ENCODE measurements around the gene FAR2.
"Not testable (repeated sequence)": the region's sequence is repeated elsewhere in the genome, so short reads cannot be mapped to it uniquely, and the experiment has no call there.

Gene FAR2

GRCh38 chr12:29290475-29290874 lies 141.4 kb downstream of the FAR2 start:
- not testable (repeated sequence) for H3K36me3 ChIP-seq (ENCODE audit: control insufficient read depth, low read depth, low read length); H3K27me3 ChIP-seq (ENCODE audit: control insufficient read depth, insufficient read depth, low read length); H3K4me1 ChIP-seq (ENCODE audit: control insufficient read depth, low read depth, low read length); H3K9ac ChIP-seq (ENCODE audit: low read length); H3K9me3 ChIP-seq (ENCODE audit: control insufficient read depth, low read depth, low read length); H3K4me3 ChIP-seq (ENCODE audit: low read length); H3K27ac ChIP-seq (ENCODE audit: low read length)

- no peaks in the 10 kb centered on the region for H3K9me3 ChIP-seq (ENCODE audit: control insufficient read depth, low read depth, low read length)
- no peak overlapping the region for H3K4me3 ChIP-seq (ENCODE audit: low read length)
- no peak overlapping the region for H3K27ac ChIP-seq (ENCODE audit: low read length)
- H3K9ac ChIP-seq (ENCODE audit: low read length): no peak overlapping the region
- H3K27me3 ChIP-seq (ENCODE audit: control insufficient read depth, insufficient read depth, low read length): no peaks in the 10 kb centered on the region
- no peaks in the 10 kb centered on the region for H3K4me1 ChIP-seq (ENCODE audit: control insufficient read depth, low read depth, low read length)
- no peaks in the 10 kb centered on the region for H3K36me3 ChIP-seq (ENCODE audit: control insufficient read depth, low read depth, low read length)
Observed at GRCh38 chr12:29291226-29291625, 142.1 kb downstream of the FAR2 start.

GRCh38 chr12:29299633-29300032 lies 150.6 kb downstream of the FAR2 start:
- no peak overlapping the region for H3K9ac ChIP-seq (ENCODE audit: low read length)
- H3K4me3 ChIP-seq (ENCODE audit: low read length): no peak overlapping the region
- no peaks in the 10 kb centered on the region for H3K4me1 ChIP-seq (ENCODE audit: control insufficient read depth, low read depth, low read length)
- H3K27me3 ChIP-seq (ENCODE audit: control insufficient read depth, insufficient read depth, low read length): no peaks in the 10 kb centered on the region
- H3K27ac ChIP-seq (ENCODE audit: low read length): no peak overlapping the region
- H3K36me3 ChIP-seq (ENCODE audit: control insufficient read depth, low read depth, low read length): no peaks in the 10 kb centered on the region
- no peaks in the 10 kb centered on the region for H3K9me3 ChIP-seq (ENCODE audit: control insufficient read depth, low read depth, low read length)

GRCh38 chr12:29301114-29301513 lies 152.0 kb downstream of the FAR2 start:
- no peak overlapping the region for H3K9ac ChIP-seq (ENCODE audit: low read length)
- no peaks in the 10 kb centered on the region for H3K27me3 ChIP-seq (ENCODE audit: control insufficient read depth, insufficient read depth, low read length)
- no peaks in the 10 kb centered on the region for H3K9me3 ChIP-seq (ENCODE audit: control insufficient read depth, low read depth, low read length)
- H3K4me1 ChIP-seq (ENCODE audit: control insufficient read depth, low read depth, low read length): no peaks in the 10 kb centered on the region
- no peak overlapping the region for H3K4me3 ChIP-seq (ENCODE audit: low read length)
- H3K27ac ChIP-seq (ENCODE audit: low read length): no peak overlapping the region
- no peaks in the 10 kb centered on the region for H3K36me3 ChIP-seq (ENCODE audit: control insufficient read depth, low read depth, low read length)

- no peaks in the 10 kb centered on the region for H3K27me3 ChIP-seq (ENCODE audit: control insufficient read depth, insufficient read depth, low read length)
- no peaks in the 10 kb centered on the region for H3K4me1 ChIP-seq (ENCODE audit: control insufficient read depth, low read depth, low read length)
- H3K36me3 ChIP-seq (ENCODE audit: control insufficient read depth, low read depth, low read length): no peaks in the 10 kb centered on the region
- no peak overlapping the region for H3K27ac ChIP-seq (ENCODE audit: low read length)
- H3K9me3 ChIP-seq (ENCODE audit: control insufficient read depth, low read depth, low read length): no peaks in the 10 kb centered on the region
- no peak overlapping the region for H3K9ac ChIP-seq (ENCODE audit: low read length)
- no peak overlapping the region for H3K4me3 ChIP-seq (ENCODE audit: low read length)
Observed at GRCh38 chr12:29304388-29304787, 155.3 kb downstream of the FAR2 start.

GRCh38 chr12:29306266-29306665 lies 157.2 kb downstream of the FAR2 start:
- no peak overlapping the region for H3K4me3 ChIP-seq (ENCODE audit: low read length)
- H3K36me3 ChIP-seq (ENCODE audit: control insufficient read depth, low read depth, low read length): no peaks in the 10 kb centered on the region
- no peaks in the 10 kb centered on the region for H3K4me1 ChIP-seq (ENCODE audit: control insufficient read depth, low read depth, low read length)
- H3K9me3 ChIP-seq (ENCODE audit: control insufficient read depth, low read depth, low read length): no peaks in the 10 kb centered on the region
- no peak overlapping the region for H3K9ac ChIP-seq (ENCODE audit: low read length)
- H3K27me3 ChIP-seq (ENCODE audit: control insufficient read depth, insufficient read depth, low read length): no peaks in the 10 kb centered on the region
- H3K27ac ChIP-seq (ENCODE audit: low read length): no peak overlapping the region

DNA sequence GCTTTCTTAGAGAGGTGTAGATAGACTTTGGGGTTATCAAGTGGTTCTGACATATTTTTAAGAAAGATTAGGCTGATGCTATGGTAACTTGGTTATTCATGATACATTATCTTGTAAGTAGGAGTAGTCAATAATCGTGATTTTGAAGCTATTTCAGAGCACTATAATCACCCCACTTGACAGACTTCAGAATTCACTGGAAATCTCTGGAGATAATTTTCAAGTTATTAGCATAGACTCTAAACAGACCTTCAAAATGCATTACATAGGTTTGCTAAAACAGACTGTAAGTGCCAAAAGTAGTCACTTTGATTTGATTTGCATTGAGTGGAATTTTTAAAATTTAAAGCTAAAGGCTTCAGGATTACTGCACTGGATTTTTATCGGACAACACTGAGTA lies 157.6 kb downstream of the FAR2 start:
- no peaks in the 10 kb centered on the region for H3K9me3 ChIP-seq (ENCODE audit: control insufficient read depth, low read depth, low read length)
- H3K27me3 ChIP-seq (ENCODE audit: control insufficient read depth, insufficient read depth, low read length): no peaks in the 10 kb centered on the region
- no peak overlapping the region for H3K4me3 ChIP-seq (ENCODE audit: low read length)
- H3K9ac ChIP-seq (ENCODE audit: low read length): no peak overlapping the region
- no peak overlapping the region for H3K27ac ChIP-seq (ENCODE audit: low read length)
- no peaks in the 10 kb centered on the region for H3K36me3 ChIP-seq (ENCODE audit: control insufficient read depth, low read depth, low read length)
- no peaks in the 10 kb centered on the region for H3K4me1 ChIP-seq (ENCODE audit: control insufficient read depth, low read depth, low read length)

DNA sequence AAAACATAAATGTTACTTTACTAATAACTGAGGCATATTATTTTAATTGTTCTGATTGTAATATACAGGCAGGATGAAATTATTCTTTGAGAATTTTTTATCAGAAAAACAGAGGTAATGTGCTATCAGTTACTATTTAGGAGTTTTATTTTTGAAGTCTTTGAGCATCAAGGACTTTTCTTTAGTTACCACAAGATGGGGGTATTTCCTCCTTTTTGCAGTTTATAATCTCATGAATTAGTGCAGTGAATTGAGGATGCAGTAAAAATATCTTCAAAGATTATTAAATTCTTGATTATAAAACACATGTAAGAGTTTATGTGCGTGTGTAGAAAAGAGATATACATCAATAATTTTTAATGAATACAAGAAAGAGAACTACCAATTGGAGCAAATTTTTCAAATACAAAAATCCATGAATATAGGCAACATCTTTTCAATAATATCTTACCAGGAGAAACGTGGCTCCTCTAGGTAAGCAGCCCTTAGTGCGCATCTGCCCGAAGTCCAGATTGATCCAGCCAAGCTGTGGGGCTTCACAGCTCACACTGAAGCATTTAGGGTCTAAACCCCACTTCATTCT lies 160.3 kb downstream of the FAR2 start:
- Histone ChIP-seq H3K9ac (ENCODE audit: low read length) (no peak overlapping the region), H3K27ac (ENCODE audit: low read length) (no peak overlapping the region), H3K36me3 (ENCODE audit: control insufficient read depth, low read depth, low read length) (no peaks in the 10 kb centered on the region), H3K4me1 (ENCODE audit: control insufficient read depth, low read depth, low read length) (no peaks in the 10 kb centered on the region), H3K27me3 (ENCODE audit: control insufficient read depth, insufficient read depth, low read length) (no peaks in the 10 kb centered on the region), H3K4me3 (ENCODE audit: low read length) (no peak overlapping the region), H3K9me3 (ENCODE audit: control insufficient read depth, low read depth, low read length) (no peaks in the 10 kb centered on the region)

DNA sequence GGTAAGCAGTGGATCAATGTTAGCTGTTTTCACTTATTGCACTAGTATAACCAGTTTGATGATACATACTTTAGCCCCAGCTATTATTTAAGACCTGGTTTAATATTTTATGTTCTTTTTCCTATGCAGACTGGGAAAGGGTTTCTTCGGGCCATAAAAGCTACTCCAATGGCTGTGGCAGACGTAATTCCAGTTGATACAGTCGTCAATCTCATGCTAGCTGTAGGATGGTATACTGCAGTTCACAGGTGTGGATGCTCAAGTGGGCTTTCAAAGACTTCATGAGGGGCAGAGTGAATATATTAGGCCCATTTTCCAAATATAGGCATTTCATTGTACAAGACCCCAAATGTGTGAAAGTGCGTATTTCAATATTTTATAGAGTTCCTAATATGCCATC lies 161.8 kb downstream of the FAR2 start:
- H3K9ac ChIP-seq (ENCODE audit: low read length): no peak overlapping the region
- H3K27ac ChIP-seq (ENCODE audit: low read length): no peak overlapping the region
- H3K27me3 ChIP-seq (ENCODE audit: control insufficient read depth, insufficient read depth, low read length): no peaks in the 10 kb centered on the region
- no peaks in the 10 kb centered on the region for H3K9me3 ChIP-seq (ENCODE audit: control insufficient read depth, low read depth, low read length)
- no peaks in the 10 kb centered on the region for H3K36me3 ChIP-seq (ENCODE audit: control insufficient read depth, low read depth, low read length)
- H3K4me1 ChIP-seq (ENCODE audit: control insufficient read depth, low read depth, low read length): no peaks in the 10 kb centered on the region
- H3K4me3 ChIP-seq (ENCODE audit: low read length): no peak overlapping the region

GRCh38 chr12:29314416-29314815 lies 165.3 kb downstream of the FAR2 start:
- H3K36me3 ChIP-seq (ENCODE audit: control insufficient read depth, low read depth, low read length): no peaks in the 10 kb centered on the region
- H3K4me3 ChIP-seq (ENCODE audit: low read length): no peak overlapping the region
- H3K27me3 ChIP-seq (ENCODE audit: control insufficient read depth, insufficient read depth, low read length): no peaks in the 10 kb centered on the region
- H3K9me3 ChIP-seq (ENCODE audit: control insufficient read depth, low read depth, low read length): no peaks in the 10 kb centered on the region
- H3K4me1 ChIP-seq (ENCODE audit: control insufficient read depth, low read depth, low read length): peaks cover 13% of the 10 kb centered on the region
- no peak overlapping the region for H3K9ac ChIP-seq (ENCODE audit: low read length)
- H3K27ac ChIP-seq (ENCODE audit: low read length): no peak overlapping the region

DNA sequence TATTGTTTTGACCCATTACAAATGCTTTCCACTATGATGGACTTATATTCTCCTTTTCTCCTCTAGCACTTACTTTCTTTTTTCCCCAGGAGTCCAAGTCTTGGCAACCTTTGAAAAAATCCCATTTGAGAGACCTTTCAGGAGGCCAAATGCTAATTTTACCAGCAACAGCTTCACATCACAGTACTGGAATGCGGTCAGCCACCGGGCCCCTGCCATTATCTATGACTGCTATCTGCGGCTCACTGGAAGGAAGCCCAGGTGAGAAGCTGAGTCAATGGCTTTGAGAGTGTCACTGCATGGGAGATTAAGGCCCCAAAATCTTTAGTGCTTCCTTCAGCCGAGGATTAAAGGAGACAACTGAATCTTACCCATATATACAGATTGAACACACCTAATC lies 167.7 kb downstream of the FAR2 start:
- Histone ChIP-seq H3K9me3 (ENCODE audit: control insufficient read depth, low read depth, low read length) (no peaks in the 10 kb centered on the region), H3K27ac (ENCODE audit: low read length) (no peak overlapping the region), H3K4me1 (ENCODE audit: control insufficient read depth, low read depth, low read length) (peaks cover 13% of the 10 kb centered on the region), H3K4me3 (ENCODE audit: low read length) (no peak overlapping the region), H3K9ac (ENCODE audit: low read length) (no peak overlapping the region), H3K36me3 (ENCODE audit: control insufficient read depth, low read depth, low read length) (no peaks in the 10 kb centered on the region), H3K27me3 (ENCODE audit: control insufficient read depth, insufficient read depth, low read length) (no peaks in the 10 kb centered on the region)

GRCh38 chr12:29317556-29318363 lies 168.7 kb downstream of the FAR2 start:
- no peaks in the 10 kb centered on the region for H3K27me3 ChIP-seq (ENCODE audit: control insufficient read depth, insufficient read depth, low read length)
- H3K36me3 ChIP-seq (ENCODE audit: control insufficient read depth, low read depth, low read length): no peaks in the 10 kb centered on the region
- H3K4me1 ChIP-seq (ENCODE audit: control insufficient read depth, low read depth, low read length): peaks cover 13% of the 10 kb centered on the region
- no peak overlapping the region for H3K4me3 ChIP-seq (ENCODE audit: low read length)
- no peak overlapping the region for H3K9ac ChIP-seq (ENCODE audit: low read length)
- H3K27ac ChIP-seq (ENCODE audit: low read length): no peak overlapping the region
- H3K9me3 ChIP-seq (ENCODE audit: control insufficient read depth, low read depth, low read length): peaks cover 8% of the 10 kb centered on the region
